HEK293 (cell line): ENCODE results near the gene WDR36.

Source experiments
- CTCF ChIP-seq: fragments of 450-650 bp; formaldehyde crosslinking; IDR thresholded peaks from 2 replicates; pipeline ENCODE4 v1.5.1; 2016; ENCODE audit warnings: missing biosample characterization, missing genetic modification characterization
- ZBTB49 ChIP-seq: fragments of 450-650 bp; formaldehyde crosslinking; IDR thresholded peaks from 2 replicates; pipeline ENCODE4 v1.5.1; 2016; ENCODE audit warnings: missing biosample characterization, missing genetic modification characterization, low read depth
- ZNF274 ChIP-seq, 2 experiments: fragments of 200-500 bp in 1 of 2; fragments of 450-650 bp in 1 of 2; sonication (Bioruptor generic) in 1 of 2; formaldehyde crosslinking in 1 of 2; IDR thresholded peaks; 2 replicates each; pipeline versions ENCODE4 v1.5.1 to v1.6.1; 2014 to 2016; ENCODE audit warnings: borderline replicate concordance in 1 of 2, inconsistent platforms in 1 of 2, low read length in 1 of 2, missing biosample characterization in 1 of 2, missing genetic modification characterization in 1 of 2
- ZNF302 ChIP-seq: fragments of 450-650 bp; formaldehyde crosslinking; IDR thresholded peaks from 2 replicates; pipeline ENCODE4 v1.5.1; 2016; ENCODE audit warnings: missing biosample characterization, missing genetic modification characterization, low read depth
- ZNF514 ChIP-seq: fragments of 450-650 bp; formaldehyde crosslinking; IDR thresholded peaks from 2 replicates; pipeline ENCODE4 v1.5.1; 2016; ENCODE audit warnings: missing biosample characterization, missing genetic modification characterization
- ZNF544 ChIP-seq: fragments of 450-650 bp; formaldehyde crosslinking; IDR thresholded peaks from 2 replicates; pipeline ENCODE4 v1.5.0; 2017; ENCODE audit warnings: missing biosample characterization, missing genetic modification characterization
- ZNF558 ChIP-seq: fragments of 450-650 bp; formaldehyde crosslinking; IDR thresholded peaks from 2 replicates; pipeline ENCODE4 v1.5.1; 2016; ENCODE audit warnings: missing biosample characterization, missing genetic modification characterization
- ZNF76 ChIP-seq: fragments of 450-650 bp; formaldehyde crosslinking; IDR thresholded peaks from 2 replicates; pipeline ENCODE4; 2016; ENCODE audit warnings: low read depth, missing biosample characterization, missing genetic modification characterization, borderline replicate concordance
- TF ChIP-seq, protein P1 (sequence below): fragments of 450-650 bp; formaldehyde crosslinking; IDR thresholded peaks from 2 replicates; pipeline ENCODE4 v1.5.1; 2016; ENCODE audit warnings: missing biosample characterization, missing genetic modification characterization
- TF ChIP-seq, protein P2 (sequence below): fragments of 450-650 bp; formaldehyde crosslinking; IDR thresholded peaks from 2 replicates; pipeline ENCODE4 v1.5.1; 2016; ENCODE audit warnings: missing biosample characterization, missing genetic modification characterization, low read depth
- TF ChIP-seq, protein P3 (sequence below): IDR thresholded peaks from 2 replicates; pipeline ENCODE4 v1.6.1; 2011; ENCODE audit warnings: mild to moderate bottlenecking, low read depth, low read length, borderline replicate concordance

DNA sequence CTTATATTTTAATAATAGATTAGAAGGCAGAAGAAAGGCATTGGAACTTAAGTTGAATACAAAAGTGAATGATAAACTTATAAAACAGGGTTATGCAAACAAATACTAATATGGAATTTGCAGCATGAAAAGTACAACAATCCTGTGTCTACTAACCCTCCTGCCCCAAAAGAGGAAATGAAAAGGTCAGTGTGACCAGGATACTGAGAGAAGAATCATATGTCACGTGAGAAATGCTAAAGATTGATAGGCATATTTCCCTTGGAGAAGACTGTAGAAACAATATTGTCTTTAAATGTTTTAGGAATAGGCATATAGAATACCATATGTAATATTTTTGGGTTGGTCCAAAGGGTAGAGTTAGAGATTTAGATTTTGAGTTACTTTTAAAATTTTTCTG lies 3.8 kb downstream of the WDR36 start:
- no peak for TF ChIP-seq CTCF (tag by site-specific recombination)
- TF ChIP-seq, protein P1, sequence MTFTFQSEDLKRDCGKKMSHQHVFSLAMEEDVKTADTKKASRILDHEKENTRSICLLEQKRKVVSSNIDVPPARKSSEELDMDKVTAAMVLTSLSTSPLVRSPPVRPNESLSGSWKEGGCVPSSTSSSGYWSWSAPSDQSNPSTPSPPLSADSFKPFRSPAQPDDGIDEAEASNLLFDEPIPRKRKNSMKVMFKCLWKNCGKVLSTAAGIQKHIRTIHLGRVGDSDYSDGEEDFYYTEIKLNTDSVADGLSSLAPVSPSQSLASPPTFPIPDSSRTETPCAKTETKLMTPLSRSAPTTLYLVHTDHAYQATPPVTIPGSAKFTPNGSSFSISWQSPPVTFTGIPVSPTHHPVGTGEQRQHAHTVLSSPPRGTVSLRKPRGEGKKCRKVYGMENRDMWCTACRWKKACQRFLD (tag by site-specific recombination): no peak
- no peak for TF ChIP-seq ZNF274 (IDR thresholded peaks at IDR 0.05; ENCODE audit: low read length)
- TF ChIP-seq ZNF274 (tag by site-specific recombination; IDR thresholded peaks at IDR 0.05; ENCODE audit: borderline replicate concordance): no peak
- TF ChIP-seq ZNF76 (tag by site-specific recombination): no peak
- no peak for TF ChIP-seq ZNF514
- no peak for TF ChIP-seq ZNF302
- TF ChIP-seq ZNF544 (tag by site-specific recombination): no peak
- TF ChIP-seq, protein P2, sequence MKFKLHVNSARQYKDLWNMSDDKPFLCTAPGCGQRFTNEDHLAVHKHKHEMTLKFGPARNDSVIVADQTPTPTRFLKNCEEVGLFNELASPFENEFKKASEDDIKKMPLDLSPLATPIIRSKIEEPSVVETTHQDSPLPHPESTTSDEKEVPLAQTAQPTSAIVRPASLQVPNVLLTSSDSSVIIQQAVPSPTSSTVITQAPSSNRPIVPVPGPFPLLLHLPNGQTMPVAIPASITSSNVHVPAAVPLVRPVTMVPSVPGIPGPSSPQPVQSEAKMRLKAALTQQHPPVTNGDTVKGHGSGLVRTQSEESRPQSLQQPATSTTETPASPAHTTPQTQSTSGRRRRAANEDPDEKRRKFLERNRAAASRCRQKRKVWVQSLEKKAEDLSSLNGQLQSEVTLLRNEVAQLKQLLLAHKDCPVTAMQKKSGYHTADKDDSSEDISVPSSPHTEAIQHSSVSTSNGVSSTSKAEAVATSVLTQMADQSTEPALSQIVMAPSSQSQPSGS: no peak
- no peak for TF ChIP-seq ZNF558 (tag by site-specific recombination)
- TF ChIP-seq, protein P3, sequence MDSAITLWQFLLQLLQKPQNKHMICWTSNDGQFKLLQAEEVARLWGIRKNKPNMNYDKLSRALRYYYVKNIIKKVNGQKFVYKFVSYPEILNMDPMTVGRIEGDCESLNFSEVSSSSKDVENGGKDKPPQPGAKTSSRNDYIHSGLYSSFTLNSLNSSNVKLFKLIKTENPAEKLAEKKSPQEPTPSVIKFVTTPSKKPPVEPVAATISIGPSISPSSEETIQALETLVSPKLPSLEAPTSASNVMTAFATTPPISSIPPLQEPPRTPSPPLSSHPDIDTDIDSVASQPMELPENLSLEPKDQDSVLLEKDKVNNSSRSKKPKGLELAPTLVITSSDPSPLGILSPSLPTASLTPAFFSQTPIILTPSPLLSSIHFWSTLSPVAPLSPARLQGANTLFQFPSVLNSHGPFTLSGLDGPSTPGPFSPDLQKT: no peak
- TF ChIP-seq ZBTB49 (tag by site-specific recombination): no peak
